ENCODE data around the gene ELL. TPM values are rescaled to one million over a fixed set of nuclear protein-coding genes. Genes with fewer than 3 reads are reported as not detected.

The ELL gene
- total RNA-seq, 1 experiment from 2014 or later: 17.0 TPM

- Histone ChIP-seq H3K23ac (ENCODE audit: insufficient read length, low read depth, low read length) (no peak overlapping the region), H3K27me3 (ENCODE audit: insufficient read depth, low read length) (no peaks in the 10 kb centered on the region; the same call in 1 of the 2 replicates), H3K9me3 (ENCODE audit: control insufficient read depth, low read depth, low read length) (no peaks in the 10 kb centered on the region), H3K9ac (ENCODE audit: extremely low read depth, insufficient read length, low read length) (no peak overlapping the region), H2BK5ac (ENCODE audit: insufficient read length, low read length) (no peak overlapping the region), H3K79me1 (ENCODE audit: insufficient read depth, low read depth, low read length, poor library complexity, severe bottlenecking) (no peaks in the 10 kb centered on the region), H3K79me2 (ENCODE audit: insufficient read depth, low read length) (no peaks in the 10 kb centered on the region), H2BK20ac (ENCODE audit: low read depth, low read length, poor library complexity, severe bottlenecking) (no peak overlapping the region), H3K23me2 (ENCODE audit: insufficient read length, low read depth, low read length, poor library complexity, severe bottlenecking) (peaks cover 14% of the 10 kb centered on the region), H4K8ac (replicated peaks; ENCODE audit: insufficient read length, low read depth, low read length) (no peak overlapping the region), H3K14ac (ENCODE audit: insufficient read depth, low read length) (no peak overlapping the region; the same call in 1 of the 2 replicates), H3K56ac (ENCODE audit: insufficient read length, low read depth, low read length) (no peak overlapping the region), H3T11ph (ENCODE audit: low read length) (no peak overlapping the region), H3K18ac (ENCODE audit: insufficient read length, low read depth, low read length) (no peak overlapping the region), H3K4me2 (ENCODE audit: insufficient read depth, insufficient read length, low read length) (no peak overlapping the region), H3K4me1 (ENCODE audit: insufficient read depth, low read length) (peaks cover 8% of the 10 kb centered on the region; the same call in 1 of the 2 replicates), H3K4ac (ENCODE audit: low read depth, low read length) (no peak overlapping the region), H2AK5ac (ENCODE audit: insufficient read length, low read length) (no peak overlapping the region), H4K20me1 (ENCODE audit: control insufficient read depth, insufficient read depth, insufficient read length) (no peaks in the 10 kb centered on the region), H4K91ac (ENCODE audit: insufficient read length, low read depth, low read length) (no peak overlapping the region), H3K27ac (ENCODE audit: insufficient read length, low read depth, low read length) (no peak overlapping the region), H2BK12ac (ENCODE audit: insufficient read length, low read depth, low read length) (no peak overlapping the region), H4K5ac (ENCODE audit: insufficient read length, low read depth, low read length) (no peak overlapping the region), H2AFZ (ENCODE audit: low read length) (no peak overlapping the region), H2BK15ac (ENCODE audit: low read depth, low read length) (no peak overlapping the region), H2BK120ac (ENCODE audit: low read depth, low read length, poor library complexity, severe bottlenecking) (no peak overlapping the region)
- Mint-ChIP-seq H3K27me3 (ENCODE audit: low read depth) (peaks cover 53% of the 10 kb centered on the region), H3K27ac (no peak overlapping the region), H3K36me3 (ENCODE audit: insufficient read depth in 1 of 3, low read depth in 3 of 3) (peaks cover 0 to 5% (median 0%) of the 10 kb centered on the region in 3 experiments; a peak in 1 of 7 replicates), H3K4me1 (peaks cover 49 to 65% of the 10 kb centered on the region in 2 experiments), H3K9me3 (no peaks in the 10 kb centered on the region; a peak in 2 of 5 replicates), H3K4me3 (peak overlapping the region; percentile 72 to 83; a peak in 4 of 5 replicates)
- TF ChIP-seq CTCF (conservative IDR thresholded peaks at IDR 0.05): no peak
- WGBS (ENCODE audit: extremely low coverage, insufficient read length, low lambda C conversion rate): no CpG with 5 or more reads among the region's 2 CpGs
- no peak for DNase-seq
Observed at GRCh38 chr19:18420930-18421329, 100.9 kb downstream of the ELL start.
